SJCRH30 (cell line): ENCODE data around the gene KRT6B. TPM values are rescaled to one million over a fixed set of nuclear protein-coding genes. Genes with fewer than 3 reads are reported as not detected.
"Not testable (repeated sequence)": the region's sequence is repeated elsewhere in the genome, so short reads cannot be mapped to it uniquely, and the experiment has no call there.

Source experiments
- DNase-seq, 2 experiments: peaks; one replicate each; pipeline ENCODE4 v3.0.0-alpha.2; 2015 to 2020
- H3K27ac ChIP-seq: fragments of 250-450 bp; sonication (Bioruptor Pico); 2 replicates; pipeline ENCODE4 v1.5.1; 2020; ENCODE audit warnings: mild to moderate bottlenecking, moderate library complexity
- H3K27me3 ChIP-seq: fragments of 250-450 bp; sonication (Bioruptor Pico); 2 replicates; pipeline ENCODE4 v1.5.1; 2020; ENCODE audit warnings: mild to moderate bottlenecking, moderate library complexity
- H3K36me3 ChIP-seq: fragments of 250-450 bp; sonication (Bioruptor Pico); 2 replicates; pipeline ENCODE4 v1.5.1; 2020; ENCODE audit warnings: mild to moderate bottlenecking, moderate library complexity
- H3K4me1 ChIP-seq: fragments of 250-450 bp; sonication (Bioruptor Pico); 2 replicates; pipeline ENCODE4 v1.5.1; 2020; ENCODE audit warnings: mild to moderate bottlenecking, moderate library complexity
- H3K4me3 ChIP-seq: fragments of 250-450 bp; sonication (Bioruptor Pico); 2 replicates; pipeline ENCODE4 v1.5.1; 2020; ENCODE audit warnings: mild to moderate bottlenecking, moderate library complexity
- H3K9me3 ChIP-seq: fragments of 250-450 bp; sonication (Bioruptor Pico); replicated peaks from 2 replicates; pipeline ENCODE4 v1.5.1; 2020; ENCODE audit warnings: mild to moderate bottlenecking, moderate library complexity
- total RNA-seq: library from RNA; depleted of rRNA; stranded (reverse); fragments of >200 nt; shearing (Covaris generic); gene quantifications from 2 replicates; pipeline ENCODE4 v1.2.3, GENCODE V29; 2014; rRNA removed

The KRT6B gene
- total RNA-seq = not detected in 2 replicates

DNA sequence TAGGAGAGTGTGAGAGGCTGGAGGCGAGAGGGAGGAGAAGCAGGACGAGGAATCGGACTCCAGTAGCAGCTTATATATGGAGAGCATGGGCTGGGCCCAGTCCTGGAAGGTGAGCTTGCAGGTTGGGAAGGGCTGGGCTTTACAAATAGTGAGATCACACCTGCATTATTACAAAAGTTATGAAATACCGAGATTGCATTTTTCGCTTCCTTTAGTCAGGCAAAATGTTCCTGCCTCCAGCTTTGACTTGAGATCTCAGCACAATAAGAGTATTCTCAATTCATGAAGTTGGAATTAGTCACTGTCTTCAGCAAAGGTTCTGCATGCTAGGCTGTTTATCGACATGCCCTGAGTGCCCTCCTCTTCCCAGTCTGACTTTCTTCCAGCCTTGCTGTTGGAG is at the start of gene KRT6B:
KRT6B (minus strand) TSS at position 46 of the 400 bp plus-strand sequence. CDS start 68 bp downstream, outside the sequence.
- Histone ChIP-seq H3K36me3 (no peaks in the 10 kb centered on the region), H3K27me3 (no peaks in the 10 kb centered on the region), H3K4me1 (no peaks in the 10 kb centered on the region), H3K9me3 (no peaks in the 10 kb centered on the region), H3K4me3 (no peak within 1 kb of the TSS), H3K27ac (no peak within 1 kb of the TSS)
- DNase-seq = no peak

DNA sequence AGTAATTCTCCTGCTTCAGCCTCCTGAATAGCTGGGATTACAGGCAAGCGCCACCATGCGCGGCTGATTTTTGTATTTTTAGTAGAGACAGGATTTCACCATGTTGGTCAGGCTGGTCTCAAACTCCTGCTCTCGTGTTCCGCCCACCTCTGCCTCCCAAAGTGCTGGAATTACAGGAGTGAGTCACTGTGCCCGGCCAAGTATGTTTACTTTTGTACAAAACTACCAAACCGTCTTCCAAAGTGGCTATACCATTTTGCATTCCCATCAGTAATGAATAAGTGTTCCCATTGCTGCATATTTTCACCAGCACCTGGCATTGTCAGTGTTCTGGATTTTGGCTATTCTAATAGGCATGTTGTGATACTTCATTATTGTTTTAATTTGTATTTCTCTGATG is 49.5 kb upstream of the KRT6B start:
- no peak overlapping the region for H3K4me3 ChIP-seq
- H3K36me3 ChIP-seq = no peaks in the 10 kb centered on the region
- H3K4me1 ChIP-seq = no peaks in the 10 kb centered on the region
- no peak for DNase-seq
- no peak overlapping the region for H3K27ac ChIP-seq
- H3K9me3 ChIP-seq = no peaks in the 10 kb centered on the region
- no peaks in the 10 kb centered on the region for H3K27me3 ChIP-seq

GRCh38 chr12:52500574-52500973 is 48.6 kb upstream of the KRT6B start:
- not testable (repeated sequence) for DNase-seq, H3K4me3 ChIP-seq, H3K36me3 ChIP-seq, H3K9me3 ChIP-seq, H3K27me3 ChIP-seq, H3K4me1 ChIP-seq, H3K27ac ChIP-seq

GRCh38 chr12:52499806-52500560 is 48.0 kb upstream of the KRT6B start:
- no peak overlapping the region for H3K27ac ChIP-seq
- no peak for DNase-seq

DNA sequence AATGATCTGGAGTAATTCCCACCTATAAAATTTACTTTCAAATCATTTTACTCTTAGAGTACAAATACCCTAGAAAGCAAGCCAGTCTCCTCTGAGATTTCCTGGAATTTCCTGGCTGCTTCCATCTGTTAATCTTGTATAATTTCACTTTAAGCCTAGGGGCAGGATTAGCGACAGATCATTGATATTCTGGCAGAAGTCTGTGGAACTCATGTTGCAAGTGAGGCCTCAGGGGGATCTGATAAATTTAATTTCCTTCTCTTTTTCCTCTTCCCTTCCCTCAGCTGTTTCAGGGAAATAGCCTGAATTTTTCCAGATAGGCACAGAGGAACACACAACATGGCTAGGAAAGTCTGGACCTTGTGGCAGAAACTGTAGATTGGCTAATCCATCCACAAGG is 47.0 kb upstream of the KRT6B start:
- H3K4me3 ChIP-seq = no peak overlapping the region
- no peaks in the 10 kb centered on the region for H3K9me3 ChIP-seq
- no peaks in the 10 kb centered on the region for H3K36me3 ChIP-seq
- no peak overlapping the region for H3K27ac ChIP-seq
- H3K4me1 ChIP-seq = no peaks in the 10 kb centered on the region
- DNase-seq = no peak
- no peaks in the 10 kb centered on the region; the same call in 1 of the 2 replicates for H3K27me3 ChIP-seq

More at GRCh38 chr12:52499806-52500560, 48.0 kb upstream of the KRT6B start:
- Histone ChIP-seq H3K4me3 (no peak overlapping the region), H3K27me3 (no peaks in the 10 kb centered on the region; the same call in 1 of the 2 replicates), H3K4me1 (no peaks in the 10 kb centered on the region), H3K9me3 (no peaks in the 10 kb centered on the region), H3K36me3 (no peaks in the 10 kb centered on the region)

DNA sequence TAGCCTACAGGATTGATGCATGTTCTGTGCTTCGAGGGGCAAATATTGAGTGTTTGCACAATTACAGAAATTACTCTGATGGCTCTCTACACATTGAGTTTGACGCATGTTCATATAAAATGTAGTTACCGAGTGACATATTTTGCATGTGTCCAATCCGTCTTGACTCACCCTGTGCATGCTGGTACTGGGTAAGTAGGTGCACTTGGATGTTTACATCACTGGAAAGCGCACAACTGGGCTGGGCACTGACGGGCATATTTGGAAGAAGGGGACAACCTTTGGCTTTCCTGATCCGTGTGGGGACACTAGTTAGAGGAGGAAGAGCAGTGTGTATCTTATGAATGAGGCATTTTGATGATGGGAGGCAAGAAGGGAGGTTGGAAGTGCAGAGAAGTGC is 46.0 kb upstream of the KRT6B start:
- H3K4me3 ChIP-seq = no peak overlapping the region
- peaks cover 3% of the 10 kb centered on the region; the same call in 1 of the 2 replicates for H3K27me3 ChIP-seq
- H3K4me1 ChIP-seq = no peaks in the 10 kb centered on the region
- no peak for DNase-seq
- H3K9me3 ChIP-seq = no peaks in the 10 kb centered on the region
- no peaks in the 10 kb centered on the region for H3K36me3 ChIP-seq
- H3K27ac ChIP-seq = no peak overlapping the region

DNA sequence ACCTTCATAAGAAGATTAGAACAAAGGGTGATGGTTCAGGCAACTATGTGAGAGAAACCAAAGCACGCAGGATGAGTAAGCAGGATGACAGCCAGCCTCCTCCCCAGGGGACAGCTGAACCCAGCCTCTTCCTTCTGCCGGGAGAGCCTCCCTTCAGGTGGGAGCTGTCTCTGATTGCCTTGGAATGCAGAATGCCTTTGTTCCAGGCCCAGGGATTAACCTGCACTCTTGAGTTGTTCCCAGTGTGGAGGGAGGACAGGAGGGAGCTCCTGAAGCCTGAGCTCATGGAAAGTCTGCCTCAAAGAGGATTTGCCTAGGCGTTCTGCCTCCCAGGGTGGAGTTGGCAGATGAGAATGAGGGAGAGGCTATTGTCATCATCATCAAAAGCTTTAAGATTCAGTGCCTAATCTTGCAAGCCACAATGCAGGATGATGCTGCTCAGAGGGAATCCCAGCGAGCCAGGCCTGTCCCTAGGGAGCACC is 44.7 kb upstream of the KRT6B start:
- Histone ChIP-seq H3K36me3 (no peaks in the 10 kb centered on the region), H3K27ac (no peak overlapping the region), H3K4me1 (no peaks in the 10 kb centered on the region), H3K9me3 (no peaks in the 10 kb centered on the region), H3K4me3 (no peak overlapping the region), H3K27me3 (peaks cover 3% of the 10 kb centered on the region; the same call in 1 of the 2 replicates)
- peak in 1 of 2 experiments; percentile 3 for DNase-seq

GRCh38 chr12:52496054-52496453 is 44.1 kb upstream of the KRT6B start:
- H3K27ac ChIP-seq = no peak overlapping the region
- DNase-seq = no peak

GRCh38 chr12:52495389-52495788 is 43.4 kb upstream of the KRT6B start:
- Histone ChIP-seq H3K36me3 (no peaks in the 10 kb centered on the region), H3K27me3 (peaks cover 3% of the 10 kb centered on the region; the same call in 1 of the 2 replicates), H3K4me3 (no peak overlapping the region), H3K9me3 (no peaks in the 10 kb centered on the region), H3K27ac (no peak overlapping the region), H3K4me1 (no peaks in the 10 kb centered on the region)
- peak in 1 of 2 experiments; percentile 17 for DNase-seq

More at GRCh38 chr12:52496054-52496453, 44.1 kb upstream of the KRT6B start:
- H3K4me1 ChIP-seq = no peaks in the 10 kb centered on the region
- no peaks in the 10 kb centered on the region for H3K36me3 ChIP-seq
- H3K9me3 ChIP-seq = no peaks in the 10 kb centered on the region
- no peak overlapping the region for H3K4me3 ChIP-seq
- peaks cover 3% of the 10 kb centered on the region; the same call in 1 of the 2 replicates for H3K27me3 ChIP-seq

- no peak for DNase-seq
These were observed 42.6 kb upstream of the KRT6B start for GRCh38 chr12:52494518-52494917.

DNA sequence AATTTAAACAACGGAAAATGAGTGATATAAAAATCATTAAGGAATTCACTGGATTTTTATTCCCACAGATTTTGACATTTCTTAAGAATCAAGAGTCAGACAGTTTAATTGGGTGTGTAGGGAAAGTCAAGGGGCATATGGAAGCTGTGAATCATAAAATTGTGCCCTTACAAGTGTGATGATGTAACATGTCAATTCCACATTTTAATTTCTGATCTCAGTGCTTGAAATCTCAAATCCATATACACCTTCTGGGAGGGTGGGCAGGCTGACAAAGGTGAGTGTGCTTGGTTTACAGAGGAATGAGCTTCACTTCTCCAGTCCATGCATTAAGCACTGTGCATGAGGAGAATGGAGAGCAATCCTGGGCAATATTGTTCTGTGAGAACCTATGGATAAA is 42.2 kb upstream of the KRT6B start:
- Histone ChIP-seq H3K27ac (no peak overlapping the region), H3K36me3 (no peaks in the 10 kb centered on the region), H3K4me3 (no peak overlapping the region), H3K27me3 (peaks cover 3% of the 10 kb centered on the region; the same call in 1 of the 2 replicates), H3K4me1 (no peaks in the 10 kb centered on the region), H3K9me3 (no peaks in the 10 kb centered on the region)
- no peak for DNase-seq

More at GRCh38 chr12:52494518-52494917, 42.6 kb upstream of the KRT6B start:
- peaks cover 3% of the 10 kb centered on the region; the same call in 1 of the 2 replicates for H3K27me3 ChIP-seq
- no peaks in the 10 kb centered on the region for H3K9me3 ChIP-seq
- H3K4me3 ChIP-seq = no peak overlapping the region
- H3K27ac ChIP-seq = no peak overlapping the region
- no peaks in the 10 kb centered on the region for H3K4me1 ChIP-seq
- no peaks in the 10 kb centered on the region for H3K36me3 ChIP-seq

GRCh38 chr12:52493172-52493571 is 41.2 kb upstream of the KRT6B start, which contains the start of gene KRT6A:
KRT6A (minus strand) TSS chr12:52493257; CDS start chr12:52493188, 69 bp downstream.
- Histone ChIP-seq H3K27ac (no peak within 1 kb of the TSS), H3K27me3 (peaks cover 3% of the 10 kb centered on the region; the same call in 1 of the 2 replicates), H3K4me1 (no peaks in the 10 kb centered on the region), H3K36me3 (no peaks in the 10 kb centered on the region), H3K9me3 (no peaks in the 10 kb centered on the region), H3K4me3 (no peak within 1 kb of the TSS)
- no peak for DNase-seq

DNA sequence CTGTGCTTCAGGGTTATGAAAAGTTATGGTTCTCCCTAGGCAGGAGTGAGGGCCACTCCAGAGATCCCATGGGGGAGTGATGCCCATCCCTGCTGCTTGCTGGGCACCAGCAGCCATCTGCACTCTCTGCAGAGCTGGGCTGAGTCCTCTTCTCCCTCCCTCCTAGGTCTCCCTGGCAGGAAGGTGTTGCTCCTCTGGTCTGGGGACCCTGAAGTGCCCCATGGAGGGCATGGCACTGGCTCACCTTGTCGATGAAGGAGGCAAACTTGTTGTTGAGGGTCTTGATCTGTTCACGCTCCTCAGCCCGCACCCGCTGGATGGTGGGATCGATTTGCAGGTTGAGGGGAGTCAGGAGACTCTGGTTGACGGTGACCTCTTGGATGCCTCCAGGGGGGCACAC is 40.5 kb upstream of the KRT6B start:
- not testable (repeated sequence) for H3K9me3 ChIP-seq, H3K27ac ChIP-seq, DNase-seq, H3K4me1 ChIP-seq, H3K4me3 ChIP-seq, H3K36me3 ChIP-seq, H3K27me3 ChIP-seq

DNA sequence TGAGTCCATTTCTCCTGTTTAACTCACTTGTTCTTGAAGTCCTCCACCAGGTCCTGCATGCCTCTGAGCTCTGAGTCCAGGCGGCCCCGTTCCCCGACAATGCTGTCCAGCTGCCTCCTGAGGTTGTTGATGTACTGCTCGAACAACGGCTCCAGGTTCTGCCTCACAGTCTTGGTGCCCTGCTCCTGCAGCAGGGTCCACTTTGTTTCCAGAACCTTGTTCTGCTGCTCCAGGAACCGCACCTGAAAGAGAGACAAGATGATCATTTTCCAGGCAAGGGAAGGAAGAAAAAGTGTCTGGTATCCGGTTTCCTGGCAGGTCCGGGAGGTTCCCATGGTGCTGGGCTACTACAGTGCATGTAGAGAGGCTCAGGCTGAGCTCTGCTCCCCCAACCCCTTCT is 39.5 kb upstream of the KRT6B start:
- not testable (repeated sequence) for H3K9me3 ChIP-seq, H3K27ac ChIP-seq, DNase-seq, H3K27me3 ChIP-seq, H3K36me3 ChIP-seq, H3K4me1 ChIP-seq, H3K4me3 ChIP-seq

DNA sequence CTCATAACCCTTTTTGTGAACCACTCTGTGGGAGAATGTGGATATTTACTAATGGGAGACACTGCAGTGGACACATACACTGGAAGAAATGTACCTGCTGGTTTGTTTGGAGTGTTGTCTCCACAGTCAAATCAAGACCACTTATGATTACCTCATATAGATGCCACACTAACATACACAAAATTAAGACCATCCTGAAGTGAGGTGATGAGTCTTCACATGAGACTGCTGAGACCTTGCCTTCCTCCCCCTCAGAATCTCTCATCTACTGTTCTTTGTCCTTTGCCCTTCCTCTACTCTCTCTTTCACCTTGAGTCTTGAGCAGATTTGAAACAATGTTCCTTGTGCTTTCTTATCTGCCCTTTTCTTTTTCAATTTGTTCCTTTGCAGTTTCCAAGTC is 36.8 kb upstream of the KRT6B start:
- 0 out of 2 replicates have a peak, but pooled peaks cover 3% of the 10 kb centered on the region for H3K9me3 ChIP-seq
- H3K27ac ChIP-seq = no peak overlapping the region
- no peaks in the 10 kb centered on the region for H3K4me1 ChIP-seq
- H3K27me3 ChIP-seq = peaks cover 3% of the 10 kb centered on the region; the same call in 1 of the 2 replicates
- no peaks in the 10 kb centered on the region for H3K36me3 ChIP-seq
- DNase-seq = no peak
- no peak overlapping the region for H3K4me3 ChIP-seq
